ENCODE results near the gene SLC2A10.

SLC2A10 gene

GRCh38 chr20:46704714-46705377 lies 4.6 kb upstream of the SLC2A10 start:
- no peak for DNase-seq

DNA sequence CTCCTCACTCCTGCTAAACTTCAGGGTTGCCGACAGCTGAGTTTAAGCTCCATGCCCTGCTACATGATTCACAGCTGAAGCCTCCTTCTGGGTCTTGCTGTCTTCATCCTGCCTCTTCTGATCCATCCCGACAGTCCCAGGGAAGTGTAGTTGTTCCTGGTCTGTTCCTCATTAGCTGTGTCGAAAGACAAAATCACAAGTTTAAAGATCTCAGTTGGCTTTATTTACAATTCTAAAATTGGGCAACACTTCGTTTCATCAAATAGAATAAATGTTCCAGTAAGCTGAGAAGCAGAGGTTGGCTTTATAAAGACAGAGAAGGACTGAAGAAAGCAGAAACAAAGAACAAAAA lies 4.1 kb upstream of the SLC2A10 start:
- no peak for DNase-seq

- no peak for DNase-seq
Measured at GRCh38 chr20:46706242-46706641, 3.2 kb upstream of the SLC2A10 start.

- peak; percentile 93 for DNase-seq
Measured at GRCh38 chr20:46708172-46708860, 1.1 kb upstream of the SLC2A10 start.

DNA sequence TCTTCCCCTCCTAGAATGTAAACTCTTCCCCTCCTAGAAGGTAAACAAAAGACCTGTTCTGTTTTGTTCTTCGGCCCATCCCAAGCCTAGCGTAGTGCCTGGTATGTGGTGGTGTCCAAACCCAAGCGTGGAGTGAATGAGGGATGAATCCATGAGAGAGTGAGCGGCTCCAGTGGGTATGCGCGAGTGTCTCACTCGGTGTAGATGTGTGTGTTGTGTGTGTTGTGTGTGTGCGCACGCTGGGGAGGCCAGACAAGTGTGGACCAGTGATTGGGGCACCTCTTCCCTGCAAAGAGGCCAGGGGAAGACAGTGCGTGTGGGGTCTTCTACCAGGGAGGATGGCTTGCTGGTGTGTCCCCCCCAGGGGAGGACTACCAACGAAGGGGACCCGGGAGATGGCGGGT lies 392 bp upstream of the SLC2A10 start:
- peak; percentile 45 for DNase-seq

GRCh38 chr20:46710153-46710913 lies 884 bp downstream of the SLC2A10 start:
- DNase-seq: peak; percentile 30

DNA sequence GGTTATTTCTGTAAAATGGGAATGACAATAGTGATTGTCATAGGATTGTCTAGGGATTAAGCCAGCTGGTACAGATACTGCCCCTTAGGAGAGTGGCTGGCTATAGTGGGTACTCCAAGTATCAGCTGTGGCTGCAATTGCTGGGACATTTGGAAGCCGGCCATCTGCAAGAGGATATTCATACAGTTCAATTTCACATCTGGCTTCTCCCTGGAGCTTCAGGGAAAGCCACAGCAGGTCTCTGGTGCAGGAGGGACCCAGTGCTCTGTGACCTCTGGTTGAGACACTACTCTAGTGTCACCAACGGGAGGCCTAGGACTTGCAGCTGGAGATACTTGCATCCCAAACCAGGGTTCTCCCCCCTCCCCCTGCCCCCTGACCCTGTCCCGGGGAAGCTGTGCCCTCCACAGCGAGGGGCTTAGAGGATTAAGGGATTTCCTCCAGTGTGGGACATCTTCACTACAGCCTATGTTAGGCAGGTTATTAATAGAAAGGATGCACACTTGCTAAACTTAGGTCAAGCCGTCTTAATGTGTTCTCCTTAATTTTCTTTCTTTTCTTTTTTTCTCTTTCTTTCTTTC lies 2.7 kb downstream of the SLC2A10 start:
- no peak for DNase-seq

- peak; percentile 22 for DNase-seq
Measured at GRCh38 chr20:46713957-46714834, 4.7 kb downstream of the SLC2A10 start.

DNA sequence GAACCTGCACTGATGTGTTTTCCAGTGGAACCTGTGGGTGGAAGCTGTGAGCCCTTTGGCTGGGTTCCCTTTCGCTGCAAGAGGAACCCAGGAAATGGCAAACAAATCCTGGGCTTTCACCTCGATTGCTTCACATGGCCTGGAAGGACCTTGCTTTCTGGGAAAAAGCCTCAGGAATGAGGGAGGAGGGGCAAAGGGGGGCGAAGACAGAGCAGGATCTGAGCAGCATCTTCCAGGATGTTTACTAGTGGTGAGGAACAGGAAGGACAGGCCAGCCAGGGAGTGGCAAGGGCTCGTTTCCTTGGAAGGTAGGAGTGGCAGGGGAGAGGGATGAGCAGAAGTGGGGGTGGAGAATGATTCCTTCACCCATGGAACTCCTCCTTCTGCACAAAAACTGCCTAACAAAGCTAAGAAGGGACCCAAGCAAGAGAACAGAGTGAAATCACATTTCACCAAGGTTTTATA lies 5.9 kb downstream of the SLC2A10 start:
- DNase-seq: no peak

- DNase-seq: no peak
Measured at GRCh38 chr20:46717818-46718541, 8.5 kb downstream of the SLC2A10 start.

DNA sequence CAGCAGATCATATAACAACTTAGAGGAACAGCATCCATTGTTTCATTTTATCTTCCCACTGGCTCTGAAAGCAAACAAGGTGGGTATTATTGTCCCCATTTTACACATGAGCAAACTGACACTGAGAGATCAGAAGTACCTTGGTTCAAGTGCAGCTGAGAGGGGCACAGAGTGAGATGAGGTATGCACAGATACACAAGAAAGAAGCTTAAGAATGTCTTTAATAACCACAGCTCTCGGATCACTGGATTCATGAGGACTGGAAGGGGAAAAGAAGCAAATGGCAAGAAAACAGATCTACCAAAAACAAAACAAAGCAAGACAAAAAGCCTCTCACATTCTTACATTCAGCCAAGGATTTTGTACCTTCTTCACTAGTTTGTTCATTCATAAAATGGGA lies 10.6 kb downstream of the SLC2A10 start:
- no peak for DNase-seq

GRCh38 chr20:46720776-46721425 lies 11.5 kb downstream of the SLC2A10 start:
- no peak for DNase-seq

DNA sequence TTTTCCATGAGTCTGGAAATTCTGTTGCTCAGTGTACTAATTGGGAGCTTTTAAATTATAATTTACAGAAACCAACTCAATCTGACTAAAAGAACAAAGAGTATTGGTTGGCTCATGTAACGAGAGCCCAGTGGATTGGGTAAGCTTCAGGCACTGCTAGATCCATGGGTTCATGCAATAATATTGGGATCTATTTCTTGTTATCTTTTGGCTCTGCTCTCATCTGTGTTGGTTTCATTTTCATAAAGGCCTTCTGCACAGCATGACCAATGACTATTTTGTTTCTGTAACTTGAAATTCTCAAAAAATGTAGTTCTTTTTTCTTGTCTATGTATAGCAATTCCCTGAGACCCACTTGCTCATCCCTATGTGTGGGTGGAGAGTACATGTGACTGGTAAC lies 12.0 kb downstream of the SLC2A10 start:
- no peak for DNase-seq

GRCh38 chr20:46722450-46722849 lies 13.0 kb downstream of the SLC2A10 start:
- DNase-seq: no peak

DNA sequence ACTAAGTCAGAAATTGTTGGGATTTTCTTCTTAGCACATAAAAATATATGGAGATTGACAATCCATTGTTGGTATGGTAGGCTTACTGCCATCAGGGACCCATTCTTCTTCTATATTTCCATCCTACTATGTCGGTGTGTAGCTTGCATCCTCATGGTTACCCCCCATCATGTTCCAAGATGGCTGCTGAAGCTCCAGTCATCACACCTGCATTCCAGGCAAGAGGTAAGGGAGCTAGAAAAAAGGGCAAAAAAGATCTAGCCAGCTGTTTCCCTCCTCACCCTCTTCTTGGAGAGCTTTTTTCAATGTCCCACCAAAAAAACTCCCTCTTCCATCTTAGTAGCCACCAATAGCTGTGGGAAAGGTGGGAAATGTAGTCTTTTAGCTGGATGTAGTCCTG lies 13.6 kb downstream of the SLC2A10 start:
- no peak for DNase-seq

DNA sequence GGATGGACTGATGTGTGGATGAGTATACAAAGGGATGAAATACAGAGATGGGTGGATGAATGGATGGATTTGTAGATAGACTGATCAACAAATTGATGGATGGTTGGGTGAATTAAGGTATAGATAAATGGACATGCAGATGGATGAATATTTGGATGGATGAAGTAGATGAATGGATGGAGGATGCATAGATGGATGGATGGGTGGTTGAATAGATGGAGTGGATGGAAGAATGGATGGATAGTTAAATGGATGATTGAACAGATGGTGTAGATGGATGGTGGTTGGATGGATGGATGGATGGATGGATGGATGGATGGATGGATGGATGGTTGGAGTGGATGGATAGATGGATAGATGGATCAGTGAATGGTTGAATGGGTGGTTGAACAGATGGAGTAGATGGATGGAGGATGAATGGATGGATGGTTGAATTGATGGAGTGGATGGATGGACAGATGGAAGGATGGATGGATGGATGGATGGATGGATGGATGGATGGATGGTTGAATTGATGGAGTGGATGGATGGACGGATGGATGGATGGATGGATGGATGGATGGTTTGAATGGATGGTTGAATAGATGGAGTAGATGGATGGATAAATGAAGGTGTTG lies 15.0 kb downstream of the SLC2A10 start:
- DNase-seq: no peak

DNA sequence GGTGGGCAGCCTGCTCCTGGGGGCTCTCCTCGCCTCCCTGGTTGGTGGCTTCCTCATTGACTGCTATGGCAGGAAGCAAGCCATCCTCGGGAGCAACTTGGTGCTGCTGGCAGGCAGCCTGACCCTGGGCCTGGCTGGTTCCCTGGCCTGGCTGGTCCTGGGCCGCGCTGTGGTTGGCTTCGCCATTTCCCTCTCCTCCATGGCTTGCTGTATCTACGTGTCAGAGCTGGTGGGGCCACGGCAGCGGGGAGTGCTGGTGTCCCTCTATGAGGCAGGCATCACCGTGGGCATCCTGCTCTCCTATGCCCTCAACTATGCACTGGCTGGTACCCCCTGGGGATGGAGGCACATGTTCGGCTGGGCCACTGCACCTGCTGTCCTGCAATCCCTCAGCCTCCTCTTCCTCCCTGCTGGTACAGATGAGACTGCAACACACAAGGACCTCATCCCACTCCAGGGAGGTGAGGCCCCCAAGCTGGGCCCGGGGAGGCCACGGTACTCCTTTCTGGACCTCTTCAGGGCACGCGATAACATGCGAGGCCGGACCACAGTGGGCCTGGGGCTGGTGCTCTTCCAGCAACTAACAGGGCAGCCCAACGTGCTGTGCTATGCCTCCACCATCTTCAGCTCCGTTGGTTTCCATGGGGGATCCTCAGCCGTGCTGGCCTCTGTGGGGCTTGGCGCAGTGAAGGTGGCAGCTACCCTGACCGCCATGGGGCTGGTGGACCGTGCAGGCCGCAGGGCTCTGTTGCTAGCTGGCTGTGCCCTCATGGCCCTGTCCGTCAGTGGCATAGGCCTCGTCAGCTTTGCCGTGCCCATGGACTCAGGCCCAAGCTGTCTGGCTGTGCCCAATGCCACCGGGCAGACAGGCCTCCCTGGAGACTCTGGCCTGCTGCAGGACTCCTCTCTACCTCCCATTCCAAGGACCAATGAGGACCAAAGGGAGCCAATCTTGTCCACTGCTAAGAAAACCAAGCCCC lies 16.0 kb downstream of the SLC2A10 start:
- DNase-seq: no peak

DNA sequence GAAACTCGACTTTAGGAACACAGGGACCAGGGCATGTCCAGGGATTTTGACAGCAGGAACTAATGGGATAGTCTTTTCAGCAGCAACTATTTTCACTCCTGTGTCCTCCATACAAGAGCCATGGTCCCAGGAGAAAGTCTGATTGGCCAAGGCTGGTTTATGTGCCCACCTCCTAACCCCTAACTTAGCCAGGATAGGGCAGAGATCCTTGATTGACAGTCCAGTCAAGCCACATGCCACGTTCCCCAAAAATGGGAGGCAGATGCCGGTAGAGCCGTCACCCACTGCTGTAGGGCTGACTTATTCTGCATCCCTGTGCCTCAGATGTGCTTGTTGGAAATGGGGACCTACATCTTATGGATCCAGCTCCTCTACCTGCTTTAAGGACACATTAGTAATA lies 22.3 kb downstream of the SLC2A10 start:
- no peak for DNase-seq

GRCh38 chr20:46735436-46735835 lies 26.0 kb downstream of the SLC2A10 start:
- no peak for DNase-seq
